ENCODE measurements around the gene ACSM3. TPM values are rescaled to one million over a fixed set of nuclear protein-coding genes. Genes with fewer than 3 reads are reported as not detected.

Gene ACSM3
- total and polyA plus RNA-seq, 10 of the 15 experiments (the other 5 are each of a cell fraction or from before 2014, with no cell fraction given): 4.9 to 21.0 (median 7.0) TPM

DNA sequence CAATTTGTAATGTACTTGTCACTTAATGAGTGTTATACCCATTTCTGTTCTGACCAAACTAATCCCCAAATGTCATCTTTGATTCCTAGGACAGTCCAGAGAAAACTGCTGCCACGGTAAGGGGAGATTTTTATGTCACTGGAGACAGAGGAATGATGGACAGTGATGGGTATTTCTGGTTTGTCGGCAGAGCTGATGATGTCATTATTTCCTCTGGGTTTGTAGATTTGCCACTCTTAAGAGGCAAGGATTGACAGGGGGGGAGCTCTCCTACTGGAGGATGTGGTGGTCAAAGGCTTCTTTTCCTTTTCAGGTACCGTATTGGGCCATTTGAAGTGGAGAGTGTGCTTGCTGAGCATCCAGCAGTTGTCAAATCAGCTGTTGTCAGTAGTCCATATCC, 34.7 kb upstream of the ACSM3 start:
- Histone ChIP-seq H3K4me3 (no peak overlapping the region), H3K79me2 (ENCODE audit: control insufficient read depth, insufficient read depth, low read length) (no peaks in the 10 kb centered on the region), H3K36me3 (ENCODE audit: control insufficient read depth in 2 of 2, insufficient read depth in 2 of 2, low read length in 1 of 2) (no peaks in the 10 kb centered on the region), H3K4me1 (ENCODE audit: control insufficient read depth, insufficient read depth, low read length) (no peaks in the 10 kb centered on the region), H4K20me1 (ENCODE audit: control insufficient read depth, insufficient read depth) (no peaks in the 10 kb centered on the region), H3K9ac (ENCODE audit: control insufficient read depth, insufficient read depth, low read length) (no peak overlapping the region), H3K4me2 (ENCODE audit: control insufficient read depth, insufficient read depth) (no peak overlapping the region), H3K27me3 (replicated peaks in 1 of 2; ENCODE audit: control insufficient read depth in 2 of 2, insufficient read depth in 2 of 2, low read length in 1 of 2) (no peaks in the 10 kb centered on the region), H3K27ac (ENCODE audit: control insufficient read depth, insufficient read depth) (no peak overlapping the region), H3K9me3 (replicated peaks; ENCODE audit: control insufficient read depth, insufficient read depth, low read length) (no peaks in the 10 kb centered on the region), H2AFZ (ENCODE audit: control insufficient read depth, low read depth, low read length) (no peak overlapping the region)
- RAD21 ChIA-PET (ENCODE audit: unreplicated experiment): no interaction called here
- FAIRE-seq (no peak), DNase-seq (ENCODE audit: low read depth, low spot score) (no peak), ATAC-seq (no peak)
- WGBS (ENCODE audit: insufficient coverage, insufficient replicate concordance, low lambda C conversion rate, missing lambda C conversion rate): 65% methylated on average over 3 of the region's 3 CpGs
- intact Hi-C loops (cut with micrococcal nuclease; ENCODE audit: unreplicated experiment): no loop called here
- in situ Hi-C loops (cut with MboI): no loop called here
- SMC1A ChIA-PET (ENCODE audit: uncharacterized antibody, unreplicated experiment): interaction anchor here (0.9 kb wide), 1 partner anchor 56 kb away, joined by 3 read pairs; no protein-coding TSS in a partner anchor
- POLR2A ChIA-PET: interaction anchor here (0.6 kb wide), 2 partner anchors 49 to 1635 kb away, joined by 3 read pairs; no protein-coding TSS in a partner anchor
- CTCF ChIA-PET: interaction anchor here (3.1 kb wide), 1 partner anchor 11 kb away, joined by 16 read pairs; the partner anchor contains the start of gene THUMPD1
- no TSS peak for BruUV-seq (replicated peaks)
- TF ChIP-seq RAD51 (IDR thresholded peaks at IDR 0.05) (no peak), SP1 (IDR thresholded peaks at IDR 0.05; ENCODE audit: low read depth, low read length) (no peak), STAT3 (IDR thresholded peaks at IDR 0.05; ENCODE audit: low read depth, low read length) (no peak), JUND (IDR thresholded peaks at IDR 0.05; ENCODE audit: low read depth, low read length) (no peak), MYB (IDR thresholded peaks at IDR 0.05; ENCODE audit: borderline replicate concordance, low read depth, low read length) (no peak), SPI1 (IDR thresholded peaks at IDR 0.05; ENCODE audit: borderline replicate concordance, insufficient read depth, low read depth, low read length) (no peak), FOS (IDR thresholded peaks at IDR 0.05; ENCODE audit: borderline replicate concordance, extremely low read depth, insufficient read length) (no peak), HCFC1 (IDR thresholded peaks at IDR 0.05; ENCODE audit: low read length) (no peak), TAF1 (IDR thresholded peaks at IDR 0.05; ENCODE audit: borderline replicate concordance, low read depth, low read length) (no peak)
- TF ChIP-seq, protein P1, sequence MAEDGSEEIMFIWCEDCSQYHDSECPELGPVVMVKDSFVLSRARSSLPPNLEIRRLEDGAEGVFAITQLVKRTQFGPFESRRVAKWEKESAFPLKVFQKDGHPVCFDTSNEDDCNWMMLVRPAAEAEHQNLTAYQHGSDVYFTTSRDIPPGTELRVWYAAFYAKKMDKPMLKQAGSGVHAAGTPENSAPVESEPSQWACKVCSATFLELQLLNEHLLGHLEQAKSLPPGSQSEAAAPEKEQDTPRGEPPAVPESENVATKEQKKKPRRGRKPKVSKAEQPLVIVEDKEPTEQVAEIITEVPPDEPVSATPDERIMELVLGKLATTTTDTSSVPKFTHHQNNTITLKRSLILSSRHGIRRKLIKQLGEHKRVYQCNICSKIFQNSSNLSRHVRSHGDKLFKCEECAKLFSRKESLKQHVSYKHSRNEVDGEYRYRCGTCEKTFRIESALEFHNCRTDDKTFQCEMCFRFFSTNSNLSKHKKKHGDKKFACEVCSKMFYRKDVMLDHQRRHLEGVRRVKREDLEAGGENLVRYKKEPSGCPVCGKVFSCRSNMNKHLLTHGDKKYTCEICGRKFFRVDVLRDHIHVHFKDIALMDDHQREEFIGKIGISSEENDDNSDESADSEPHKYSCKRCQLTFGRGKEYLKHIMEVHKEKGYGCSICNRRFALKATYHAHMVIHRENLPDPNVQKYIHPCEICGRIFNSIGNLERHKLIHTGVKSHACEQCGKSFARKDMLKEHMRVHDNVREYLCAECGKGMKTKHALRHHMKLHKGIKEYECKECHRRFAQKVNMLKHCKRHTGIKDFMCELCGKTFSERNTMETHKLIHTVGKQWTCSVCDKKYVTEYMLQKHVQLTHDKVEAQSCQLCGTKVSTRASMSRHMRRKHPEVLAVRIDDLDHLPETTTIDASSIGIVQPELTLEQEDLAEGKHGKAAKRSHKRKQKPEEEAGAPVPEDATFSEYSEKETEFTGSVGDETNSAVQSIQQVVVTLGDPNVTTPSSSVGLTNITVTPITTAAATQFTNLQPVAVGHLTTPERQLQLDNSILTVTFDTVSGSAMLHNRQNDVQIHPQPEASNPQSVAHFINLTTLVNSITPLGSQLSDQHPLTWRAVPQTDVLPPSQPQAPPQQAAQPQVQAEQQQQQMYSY (CRISPR knock-in tag; IDR thresholded peaks at IDR 0.05): no peak
- TF ChIP-seq, protein P2, sequence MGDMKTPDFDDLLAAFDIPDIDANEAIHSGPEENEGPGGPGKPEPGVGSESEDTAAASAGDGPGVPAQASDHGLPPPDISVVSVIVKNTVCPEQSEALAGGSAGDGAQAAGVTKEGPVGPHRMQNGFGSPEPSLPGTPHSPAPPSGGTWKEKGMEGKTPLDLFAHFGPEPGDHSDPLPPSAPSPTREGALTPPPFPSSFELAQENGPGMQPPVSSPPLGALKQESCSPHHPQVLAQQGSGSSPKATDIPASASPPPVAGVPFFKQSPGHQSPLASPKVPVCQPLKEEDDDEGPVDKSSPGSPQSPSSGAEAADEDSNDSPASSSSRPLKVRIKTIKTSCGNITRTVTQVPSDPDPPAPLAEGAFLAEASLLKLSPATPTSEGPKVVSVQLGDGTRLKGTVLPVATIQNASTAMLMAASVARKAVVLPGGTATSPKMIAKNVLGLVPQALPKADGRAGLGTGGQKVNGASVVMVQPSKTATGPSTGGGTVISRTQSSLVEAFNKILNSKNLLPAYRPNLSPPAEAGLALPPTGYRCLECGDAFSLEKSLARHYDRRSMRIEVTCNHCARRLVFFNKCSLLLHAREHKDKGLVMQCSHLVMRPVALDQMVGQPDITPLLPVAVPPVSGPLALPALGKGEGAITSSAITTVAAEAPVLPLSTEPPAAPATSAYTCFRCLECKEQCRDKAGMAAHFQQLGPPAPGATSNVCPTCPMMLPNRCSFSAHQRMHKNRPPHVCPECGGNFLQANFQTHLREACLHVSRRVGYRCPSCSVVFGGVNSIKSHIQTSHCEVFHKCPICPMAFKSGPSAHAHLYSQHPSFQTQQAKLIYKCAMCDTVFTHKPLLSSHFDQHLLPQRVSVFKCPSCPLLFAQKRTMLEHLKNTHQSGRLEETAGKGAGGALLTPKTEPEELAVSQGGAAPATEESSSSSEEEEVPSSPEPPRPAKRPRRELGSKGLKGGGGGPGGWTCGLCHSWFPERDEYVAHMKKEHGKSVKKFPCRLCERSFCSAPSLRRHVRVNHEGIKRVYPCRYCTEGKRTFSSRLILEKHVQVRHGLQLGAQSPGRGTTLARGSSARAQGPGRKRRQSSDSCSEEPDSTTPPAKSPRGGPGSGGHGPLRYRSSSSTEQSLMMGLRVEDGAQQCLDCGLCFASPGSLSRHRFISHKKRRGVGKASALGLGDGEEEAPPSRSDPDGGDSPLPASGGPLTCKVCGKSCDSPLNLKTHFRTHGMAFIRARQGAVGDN (IDR thresholded peaks at IDR 0.05): no peak
- TF ChIP-seq, protein P3, sequence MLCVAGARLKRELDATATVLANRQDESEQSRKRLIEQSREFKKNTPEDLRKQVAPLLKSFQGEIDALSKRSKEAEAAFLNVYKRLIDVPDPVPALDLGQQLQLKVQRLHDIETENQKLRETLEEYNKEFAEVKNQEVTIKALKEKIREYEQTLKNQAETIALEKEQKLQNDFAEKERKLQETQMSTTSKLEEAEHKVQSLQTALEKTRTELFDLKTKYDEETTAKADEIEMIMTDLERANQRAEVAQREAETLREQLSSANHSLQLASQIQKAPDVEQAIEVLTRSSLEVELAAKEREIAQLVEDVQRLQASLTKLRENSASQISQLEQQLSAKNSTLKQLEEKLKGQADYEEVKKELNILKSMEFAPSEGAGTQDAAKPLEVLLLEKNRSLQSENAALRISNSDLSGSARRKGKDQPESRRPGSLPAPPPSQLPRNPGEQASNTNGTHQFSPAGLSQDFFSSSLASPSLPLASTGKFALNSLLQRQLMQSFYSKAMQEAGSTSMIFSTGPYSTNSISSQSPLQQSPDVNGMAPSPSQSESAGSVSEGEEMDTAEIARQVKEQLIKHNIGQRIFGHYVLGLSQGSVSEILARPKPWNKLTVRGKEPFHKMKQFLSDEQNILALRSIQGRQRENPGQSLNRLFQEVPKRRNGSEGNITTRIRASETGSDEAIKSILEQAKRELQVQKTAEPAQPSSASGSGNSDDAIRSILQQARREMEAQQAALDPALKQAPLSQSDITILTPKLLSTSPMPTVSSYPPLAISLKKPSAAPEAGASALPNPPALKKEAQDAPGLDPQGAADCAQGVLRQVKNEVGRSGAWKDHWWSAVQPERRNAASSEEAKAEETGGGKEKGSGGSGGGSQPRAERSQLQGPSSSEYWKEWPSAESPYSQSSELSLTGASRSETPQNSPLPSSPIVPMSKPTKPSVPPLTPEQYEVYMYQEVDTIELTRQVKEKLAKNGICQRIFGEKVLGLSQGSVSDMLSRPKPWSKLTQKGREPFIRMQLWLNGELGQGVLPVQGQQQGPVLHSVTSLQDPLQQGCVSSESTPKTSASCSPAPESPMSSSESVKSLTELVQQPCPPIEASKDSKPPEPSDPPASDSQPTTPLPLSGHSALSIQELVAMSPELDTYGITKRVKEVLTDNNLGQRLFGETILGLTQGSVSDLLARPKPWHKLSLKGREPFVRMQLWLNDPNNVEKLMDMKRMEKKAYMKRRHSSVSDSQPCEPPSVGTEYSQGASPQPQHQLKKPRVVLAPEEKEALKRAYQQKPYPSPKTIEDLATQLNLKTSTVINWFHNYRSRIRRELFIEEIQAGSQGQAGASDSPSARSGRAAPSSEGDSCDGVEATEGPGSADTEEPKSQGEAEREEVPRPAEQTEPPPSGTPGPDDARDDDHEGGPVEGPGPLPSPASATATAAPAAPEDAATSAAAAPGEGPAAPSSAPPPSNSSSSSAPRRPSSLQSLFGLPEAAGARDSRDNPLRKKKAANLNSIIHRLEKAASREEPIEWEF (IDR thresholded peaks at IDR 0.05; ENCODE audit: insufficient replicate concordance, low read depth, low read length): no peak
